Smooth muscle cell (in vitro differentiated cells): Measurements from ENCODE around the gene NUBP2. TPM values are rescaled to one million over a fixed set of nuclear protein-coding genes. Genes with fewer than 3 reads are reported as not detected.

Experiments
- DNase-seq: peaks from one replicate; lab custom pipeline; 2025; ENCODE audit not compliant: unreplicated experiment; lab: John Stamatoyannopoulos, UW
- H2AFZ ChIP-seq: fragments of 200-600 bp; sonication (generic); 2 replicates; pipeline ENCODE4 v1.6.0; 2016; ENCODE audit warnings: antibody characterized with exemption, low read depth, mild to moderate bottlenecking
- H3F3A ChIP-seq: fragments of 200-600 bp; sonication (generic); 2 replicates; pipeline ENCODE4 v1.6.0; 2017; ENCODE audit warnings: antibody characterized with exemption, low read depth
- H3K27ac ChIP-seq: fragments of 200-600 bp; sonication (generic); 2 replicates; pipeline ENCODE4 v1.5.1; 2016; ENCODE audit warnings: low read depth, mild to moderate bottlenecking
- H3K27me3 ChIP-seq: fragments of 200-600 bp; sonication (generic); 2 replicates; pipeline ENCODE4 v1.6.1; 2016; ENCODE audit warnings: low read depth, mild to moderate bottlenecking
- H3K36me3 ChIP-seq: fragments of 200-600 bp; sonication (generic); 2 replicates; pipeline ENCODE4 v1.5.1; 2016; ENCODE audit warnings: low read depth
- H3K4me1 ChIP-seq: fragments of 200-600 bp; sonication (generic); 2 replicates; pipeline ENCODE4 v1.5.1; 2016; ENCODE audit warnings: low read depth
- H3K4me2 ChIP-seq: fragments of 200-600 bp; sonication (generic); 2 replicates; pipeline ENCODE4 v1.6.0; 2016; ENCODE audit warnings: mild to moderate bottlenecking
- H3K4me3 ChIP-seq: fragments of 200-600 bp; sonication (generic); 2 replicates; pipeline ENCODE4 v1.5.1; 2016; ENCODE audit warnings: mild to moderate bottlenecking
- H3K79me2 ChIP-seq: fragments of 200-600 bp; sonication (generic); 2 replicates; pipeline ENCODE4 v1.6.0; 2016; ENCODE audit warnings: low read depth, mild to moderate bottlenecking
- H3K9ac ChIP-seq: fragments of 200-600 bp; sonication (generic); 2 replicates; pipeline ENCODE4 v1.6.0; 2016; ENCODE audit warnings: low read depth
- H3K9me3 ChIP-seq: fragments of 200-600 bp; sonication (generic); replicated peaks from 2 replicates; pipeline ENCODE4 v1.5.1; 2016; ENCODE audit warnings: low read depth
- H4K20me1 ChIP-seq: fragments of 200-600 bp; sonication (generic); 2 replicates; pipeline ENCODE4 v1.6.0; 2016; ENCODE audit warnings: low read depth
- CTCF ChIP-seq: fragments of 200-600 bp; sonication (generic); IDR thresholded peaks from 2 replicates; pipeline ENCODE4 v1.5.1; 2017; ENCODE audit warnings: borderline replicate concordance, mild to moderate bottlenecking, antibody characterized with exemption; ENCODE audit not compliant: insufficient read depth, poor library complexity, severe bottlenecking
- WGBS: methylation state at CpG from one replicate; pipeline ENCODE4 v1.1.7; 2016; ENCODE audit warnings: low lambda C conversion rate; 5-methylcytosine and 5-hydroxymethylcytosine counted together
- polyA plus RNA-seq: library from polyadenylated mRNA; unstranded; fragments of >200 nt; fragmentation: Nextera tagmentation; extraction: Ambion mirVana; gene quantifications from 2 replicates; pipeline ENCODE4 v1.2.1, GENCODE V29; 2016
- total RNA-seq: library from RNA; depleted of rRNA; stranded (reverse); fragments of >200 nt; gene quantifications from 2 replicates; pipeline ENCODE4 v1.2.3, GENCODE V29; 2014

Gene NUBP2
- total and polyA plus RNA-seq, 2 experiments from 2014 or later: 48.0 to 80.8 TPM

GRCh38 chr16:1749152-1750117, 33.3 kb upstream of the NUBP2 start:
- Histone ChIP-seq H2AFZ (no peak overlapping the region), H3K9me3 (no peaks in the 10 kb centered on the region), H3K4me1 (no peaks in the 10 kb centered on the region), H3K27me3 (no peaks in the 10 kb centered on the region), H3K4me2 (no peak overlapping the region), H3K9ac (no peak overlapping the region), H3K79me2 (no peaks in the 10 kb centered on the region), H3K4me3 (no peak overlapping the region), H3K36me3 (no peaks in the 10 kb centered on the region), H3K27ac (no peak overlapping the region), H3F3A (peaks cover 9% of the 10 kb centered on the region), H4K20me1 (peaks cover 6% of the 10 kb centered on the region)
- no peak for DNase-seq
- no peak for TF ChIP-seq CTCF
- 97% methylated on average over 29 of the region's 29 CpGs for WGBS

GRCh38 chr16:1751946-1752345, 30.8 kb upstream of the NUBP2 start:
- Histone ChIP-seq H3K9me3 (no peaks in the 10 kb centered on the region), H2AFZ (no peak overlapping the region), H3K36me3 (no peaks in the 10 kb centered on the region), H3K4me3 (no peak overlapping the region), H4K20me1 (peaks cover 11% of the 10 kb centered on the region), H3K27me3 (no peaks in the 10 kb centered on the region), H3K9ac (no peak overlapping the region), H3K4me2 (no peak overlapping the region), H3K79me2 (no peaks in the 10 kb centered on the region), H3F3A (peaks cover 3% of the 10 kb centered on the region), H3K27ac (no peak overlapping the region), H3K4me1 (no peaks in the 10 kb centered on the region)
- no peak for DNase-seq
- TF ChIP-seq CTCF: no peak
- WGBS: 97% methylated on average over 16 of the region's 16 CpGs

- Histone ChIP-seq H3K36me3 (no peaks in the 10 kb centered on the region), H3K4me1 (no peaks in the 10 kb centered on the region), H3K27me3 (no peaks in the 10 kb centered on the region), H3K79me2 (no peaks in the 10 kb centered on the region), H3K27ac (no peak overlapping the region), H3K4me2 (no peak overlapping the region), H3F3A (peaks cover 3% of the 10 kb centered on the region), H3K9me3 (no peaks in the 10 kb centered on the region), H4K20me1 (peaks cover 11% of the 10 kb centered on the region), H3K4me3 (no peak overlapping the region), H2AFZ (no peak overlapping the region), H3K9ac (no peak overlapping the region)
- no peak for TF ChIP-seq CTCF
- 96% methylated on average over 14 of the region's 14 CpGs for WGBS
- no peak for DNase-seq
Observed at GRCh38 chr16:1752853-1753252, 29.9 kb upstream of the NUBP2 start.
